Smooth muscle cell (in vitro differentiated cells): ENCODE data around the gene FILIP1. TPM values are rescaled to one million over a fixed set of nuclear protein-coding genes. Genes with fewer than 3 reads are reported as not detected.

ENCODE experiments used
- DNase-seq: peaks from one replicate; lab custom pipeline; 2025; ENCODE audit not compliant: unreplicated experiment; lab: John Stamatoyannopoulos, UW
- H2AFZ ChIP-seq: fragments of 200-600 bp; sonication (generic); 2 replicates; pipeline ENCODE4 v1.6.0; 2016; ENCODE audit warnings: antibody characterized with exemption, low read depth, mild to moderate bottlenecking
- H3F3A ChIP-seq: fragments of 200-600 bp; sonication (generic); 2 replicates; pipeline ENCODE4 v1.6.0; 2017; ENCODE audit warnings: antibody characterized with exemption, low read depth
- H3K27ac ChIP-seq: fragments of 200-600 bp; sonication (generic); 2 replicates; pipeline ENCODE4 v1.5.1; 2016; ENCODE audit warnings: low read depth, mild to moderate bottlenecking
- H3K27me3 ChIP-seq: fragments of 200-600 bp; sonication (generic); 2 replicates; pipeline ENCODE4 v1.6.1; 2016; ENCODE audit warnings: low read depth, mild to moderate bottlenecking
- H3K36me3 ChIP-seq: fragments of 200-600 bp; sonication (generic); 2 replicates; pipeline ENCODE4 v1.5.1; 2016; ENCODE audit warnings: low read depth
- H3K4me1 ChIP-seq: fragments of 200-600 bp; sonication (generic); 2 replicates; pipeline ENCODE4 v1.5.1; 2016; ENCODE audit warnings: low read depth
- H3K4me2 ChIP-seq: fragments of 200-600 bp; sonication (generic); 2 replicates; pipeline ENCODE4 v1.6.0; 2016; ENCODE audit warnings: mild to moderate bottlenecking
- H3K4me3 ChIP-seq: fragments of 200-600 bp; sonication (generic); 2 replicates; pipeline ENCODE4 v1.5.1; 2016; ENCODE audit warnings: mild to moderate bottlenecking
- H3K79me2 ChIP-seq: fragments of 200-600 bp; sonication (generic); 2 replicates; pipeline ENCODE4 v1.6.0; 2016; ENCODE audit warnings: low read depth, mild to moderate bottlenecking
- H3K9ac ChIP-seq: fragments of 200-600 bp; sonication (generic); 2 replicates; pipeline ENCODE4 v1.6.0; 2016; ENCODE audit warnings: low read depth
- H3K9me3 ChIP-seq: fragments of 200-600 bp; sonication (generic); replicated peaks from 2 replicates; pipeline ENCODE4 v1.5.1; 2016; ENCODE audit warnings: low read depth
- H4K20me1 ChIP-seq: fragments of 200-600 bp; sonication (generic); 2 replicates; pipeline ENCODE4 v1.6.0; 2016; ENCODE audit warnings: low read depth
- WGBS: methylation state at CpG from one replicate; pipeline ENCODE4 v1.1.7; 2016; ENCODE audit warnings: low lambda C conversion rate; 5-methylcytosine and 5-hydroxymethylcytosine counted together
- polyA plus RNA-seq: library from polyadenylated mRNA; unstranded; fragments of >200 nt; fragmentation: Nextera tagmentation; extraction: Ambion mirVana; gene quantifications from 2 replicates; pipeline ENCODE4 v1.2.1, GENCODE V29; 2016
- total RNA-seq: library from RNA; depleted of rRNA; stranded (reverse); fragments of >200 nt; gene quantifications from 2 replicates; pipeline ENCODE4 v1.2.3, GENCODE V29; 2014
- TF ChIP-seq, protein P1 (sequence below): fragments of 200-600 bp; sonication (generic); IDR thresholded peaks from 2 replicates; pipeline ENCODE4 v1.5.1; 2017; ENCODE audit warnings: borderline replicate concordance, mild to moderate bottlenecking, antibody characterized with exemption; ENCODE audit not compliant: insufficient read depth, poor library complexity, severe bottlenecking

The FILIP1 gene
- total and polyA plus RNA-seq, 2 experiments from 2014 or later: 3.0 to 3.5 TPM

DNA sequence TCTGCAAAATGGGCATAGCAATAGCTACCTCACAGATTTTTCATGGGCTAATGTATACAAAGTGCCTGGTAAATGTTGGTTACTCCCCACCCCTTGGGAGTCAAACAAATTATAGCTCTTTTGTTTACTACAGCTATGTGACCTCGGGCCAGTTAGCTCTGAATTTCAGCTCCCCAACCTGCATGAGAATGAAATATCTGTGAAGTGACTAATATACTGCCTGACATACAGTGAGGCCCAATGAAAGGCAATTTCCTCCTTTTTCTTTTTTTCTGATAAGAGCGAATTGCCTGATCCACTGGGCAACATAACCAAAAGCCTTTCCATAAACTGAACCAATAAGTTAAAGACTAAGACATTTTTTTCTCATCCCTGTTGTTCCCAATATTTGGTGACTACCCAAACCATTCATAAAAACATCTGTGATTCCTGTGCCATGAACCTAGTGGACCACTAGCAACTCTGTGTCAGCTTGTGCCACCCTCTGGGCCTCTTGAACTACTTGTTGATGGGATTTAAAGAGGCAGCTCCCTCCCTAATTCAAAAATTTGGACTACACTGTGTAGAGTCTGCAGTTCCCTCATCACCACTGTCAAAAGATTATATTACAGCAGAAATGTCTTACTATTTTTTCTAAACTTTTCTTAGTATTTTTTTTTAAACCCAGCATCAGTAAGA, 117.1 kb downstream of the FILIP1 start:
- WGBS: 47% methylated on average over 2 of the region's 2 CpGs
- TF ChIP-seq, protein P1, sequence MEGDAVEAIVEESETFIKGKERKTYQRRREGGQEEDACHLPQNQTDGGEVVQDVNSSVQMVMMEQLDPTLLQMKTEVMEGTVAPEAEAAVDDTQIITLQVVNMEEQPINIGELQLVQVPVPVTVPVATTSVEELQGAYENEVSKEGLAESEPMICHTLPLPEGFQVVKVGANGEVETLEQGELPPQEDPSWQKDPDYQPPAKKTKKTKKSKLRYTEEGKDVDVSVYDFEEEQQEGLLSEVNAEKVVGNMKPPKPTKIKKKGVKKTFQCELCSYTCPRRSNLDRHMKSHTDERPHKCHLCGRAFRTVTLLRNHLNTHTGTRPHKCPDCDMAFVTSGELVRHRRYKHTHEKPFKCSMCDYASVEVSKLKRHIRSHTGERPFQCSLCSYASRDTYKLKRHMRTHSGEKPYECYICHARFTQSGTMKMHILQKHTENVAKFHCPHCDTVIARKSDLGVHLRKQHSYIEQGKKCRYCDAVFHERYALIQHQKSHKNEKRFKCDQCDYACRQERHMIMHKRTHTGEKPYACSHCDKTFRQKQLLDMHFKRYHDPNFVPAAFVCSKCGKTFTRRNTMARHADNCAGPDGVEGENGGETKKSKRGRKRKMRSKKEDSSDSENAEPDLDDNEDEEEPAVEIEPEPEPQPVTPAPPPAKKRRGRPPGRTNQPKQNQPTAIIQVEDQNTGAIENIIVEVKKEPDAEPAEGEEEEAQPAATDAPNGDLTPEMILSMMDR: no peak
- no peak overlapping the region for H2AFZ ChIP-seq
- no peaks in the 10 kb centered on the region for H3F3A ChIP-seq
- DNase-seq: no peak
- no peak overlapping the region for H3K4me3 ChIP-seq
- peaks cover 24% of the 10 kb centered on the region for H3K4me1 ChIP-seq
- no peaks in the 10 kb centered on the region for H3K9me3 ChIP-seq
- H3K4me2 ChIP-seq: no peak overlapping the region
- no peaks in the 10 kb centered on the region for H4K20me1 ChIP-seq
- H3K27me3 ChIP-seq: no peaks in the 10 kb centered on the region
- no peaks in the 10 kb centered on the region for H3K36me3 ChIP-seq
- peaks cover 4% of the 10 kb centered on the region for H3K79me2 ChIP-seq
- no peak overlapping the region for H3K27ac ChIP-seq
- no peak overlapping the region for H3K9ac ChIP-seq

DNA sequence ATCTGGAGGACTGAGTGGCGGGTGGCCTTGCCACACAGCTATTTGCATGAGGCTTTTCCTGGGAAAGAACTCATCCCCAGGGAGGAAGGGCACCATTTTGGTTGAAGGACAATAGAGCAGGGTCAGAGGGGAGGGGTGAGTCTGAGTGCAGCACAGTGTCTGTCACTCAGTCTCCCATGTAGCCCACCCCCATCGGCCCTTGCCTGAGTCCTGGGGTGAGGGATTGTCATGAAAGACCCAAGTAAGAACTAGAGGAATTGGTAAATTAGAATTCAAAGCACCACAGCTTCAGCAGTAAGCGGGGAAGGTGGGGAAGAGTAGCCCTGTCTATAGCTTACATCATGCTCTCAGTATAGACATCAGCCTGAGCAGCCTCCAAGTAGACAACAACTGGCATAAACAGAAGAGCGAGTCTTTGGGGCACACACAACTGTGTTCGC, 118.6 kb downstream of the FILIP1 start:
- Histone ChIP-seq H3F3A (no peaks in the 10 kb centered on the region), H3K27me3 (no peaks in the 10 kb centered on the region), H3K27ac (no peak overlapping the region), H3K79me2 (no peaks in the 10 kb centered on the region), H3K9me3 (no peaks in the 10 kb centered on the region), H2AFZ (no peak overlapping the region), H3K36me3 (no peaks in the 10 kb centered on the region), H3K4me1 (peaks cover 22% of the 10 kb centered on the region), H4K20me1 (no peaks in the 10 kb centered on the region), H3K9ac (no peak overlapping the region), H3K4me3 (no peak overlapping the region), H3K4me2 (no peak overlapping the region)
- no peak for DNase-seq
- TF ChIP-seq, protein P1: no peak
- WGBS: 84% methylated on average over 5 of the region's 5 CpGs

DNA sequence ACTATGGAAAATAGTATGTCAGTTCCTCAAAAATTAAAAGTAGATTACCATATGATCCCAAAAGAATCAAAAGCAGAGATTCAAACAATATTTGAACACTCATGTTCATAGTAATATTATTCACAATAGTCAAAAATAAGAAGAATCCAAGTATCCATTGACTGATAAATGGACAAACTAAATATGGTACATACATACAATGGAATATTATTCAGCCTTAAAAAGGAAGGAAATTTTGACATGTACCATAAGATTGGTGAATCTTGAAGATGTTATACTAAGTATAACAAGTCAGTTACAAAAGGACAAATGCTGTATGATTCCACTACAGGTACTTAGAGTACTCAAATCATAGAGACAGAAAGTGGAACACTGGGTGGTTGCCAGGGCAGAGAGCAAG, 120.7 kb downstream of the FILIP1 start:
- Histone ChIP-seq H3K27ac (no peak overlapping the region), H3K4me3 (no peak overlapping the region), H4K20me1 (no peaks in the 10 kb centered on the region), H3F3A (no peaks in the 10 kb centered on the region), H3K27me3 (no peaks in the 10 kb centered on the region), H3K4me2 (no peak overlapping the region), H3K4me1 (peaks cover 16% of the 10 kb centered on the region), H2AFZ (no peak overlapping the region), H3K79me2 (no peaks in the 10 kb centered on the region), H3K36me3 (no peaks in the 10 kb centered on the region), H3K9ac (no peak overlapping the region), H3K9me3 (no peaks in the 10 kb centered on the region)
- no peak for DNase-seq
- TF ChIP-seq, protein P1: no peak

DNA sequence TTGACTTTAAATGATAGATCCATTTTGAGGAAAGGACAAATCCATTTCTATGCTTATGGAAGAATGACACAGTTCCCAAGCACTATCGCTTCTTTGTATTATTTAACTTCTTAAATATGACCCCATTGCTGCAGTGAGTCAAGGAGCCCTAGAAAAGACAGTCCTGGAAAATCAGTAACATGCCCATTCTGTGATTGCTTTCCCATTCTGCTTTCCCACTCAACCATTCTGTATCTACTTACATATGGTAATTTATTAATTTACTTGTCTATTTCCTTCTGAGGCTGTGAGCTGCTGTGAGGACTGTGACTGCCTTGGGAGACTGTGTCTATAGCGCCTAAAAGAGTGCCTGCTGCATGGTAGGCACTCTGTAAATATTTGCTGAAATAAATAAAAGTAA, 123.6 kb downstream of the FILIP1 start:
- no peak overlapping the region for H3K4me3 ChIP-seq
- H3K79me2 ChIP-seq: no peaks in the 10 kb centered on the region
- no peaks in the 10 kb centered on the region for H3K36me3 ChIP-seq
- no peaks in the 10 kb centered on the region for H4K20me1 ChIP-seq
- peaks cover under 1% of the 10 kb centered on the region for H3K4me1 ChIP-seq
- H3K9ac ChIP-seq: no peak overlapping the region
- no peak overlapping the region for H3K4me2 ChIP-seq
- TF ChIP-seq, protein P1: no peak
- H3K27me3 ChIP-seq: no peaks in the 10 kb centered on the region
- WGBS: 98% methylated on average over 2 of the region's 2 CpGs
- H2AFZ ChIP-seq: no peak overlapping the region
- no peak overlapping the region for H3K27ac ChIP-seq
- no peaks in the 10 kb centered on the region for H3K9me3 ChIP-seq
- DNase-seq: no peak
- no peaks in the 10 kb centered on the region for H3F3A ChIP-seq
